IMR-90 (cell line): ENCODE results near the gene HOXA3. TPM values are rescaled to one million over a fixed set of nuclear protein-coding genes. Genes with fewer than 3 reads are reported as not detected.

Source experiments
- ATAC-seq: fragments of 200-7000 bp; cut with Tn5 transposase; 2 replicates; pipeline ENCODE4 v1.9.1; 2020; ENCODE audit warnings: low read depth, mild to moderate bottlenecking, moderate library complexity
- BruUV-seq: library from RNA; stranded (reverse); fragments of 400-500 nt; replicated peaks from 2 replicates; lab custom pipeline; 2021; lab: Mats Ljungman, UMichigan
- CTCF ChIA-PET: fragments of 300-600 bp; formaldehyde crosslinking; extraction: SDS; loops from one replicate; lab custom pipeline; 2021; ENCODE audit warnings: antibody characterized with exemption; lab: Yijun Ruan, JAX
- POLR2A ChIA-PET: fragments of 300-600 bp; sonication (Branson Sonifier 250); formaldehyde crosslinking; loops from one replicate; lab custom pipeline; 2022; ENCODE audit warnings: antibody characterized with exemption; ENCODE audit not compliant: unreplicated experiment; lab: Charles Lee
- DNase-seq: peaks from one replicate; pipeline ENCODE4 v3.0.0; 2013
- H2AFZ ChIP-seq: replicated peaks from 2 replicates; pipeline ENCODE3; 2013; ENCODE audit warnings: low read length, mild to moderate bottlenecking; ENCODE audit not compliant: poor library complexity
- H2AK5ac ChIP-seq: 2 replicates; pipeline ENCODE4 v1.6.1; 2013; ENCODE audit warnings: low read depth, low read length, inconsistent platforms
- H2AK9ac ChIP-seq: replicated peaks from 2 replicates; pipeline ENCODE3; 2013; ENCODE audit warnings: mild to moderate bottlenecking, low read depth, low read length, moderate library complexity; ENCODE audit not compliant: poor library complexity
- H2BK120ac ChIP-seq: 2 replicates; pipeline ENCODE4 v1.6.1; 2013; ENCODE audit warnings: low read depth, low read length, inconsistent platforms
- H2BK15ac ChIP-seq: 3 replicates; pipeline ENCODE4 v1.6.1; 2013; ENCODE audit warnings: low read depth, low read length, inconsistent platforms
- H2BK20ac ChIP-seq: 2 replicates; pipeline ENCODE4 v1.6.1; 2013; ENCODE audit warnings: low read depth, mild to moderate bottlenecking, inconsistent platforms, low read length, moderate library complexity
- H2BK5ac ChIP-seq: 2 replicates; pipeline ENCODE4 v1.6.1; 2013; ENCODE audit warnings: mild to moderate bottlenecking, low read depth, low read length, inconsistent platforms; ENCODE audit not compliant: poor library complexity, severe bottlenecking
- H3K14ac ChIP-seq: replicated peaks from 2 replicates; pipeline ENCODE4 v1.6.1; 2013; ENCODE audit warnings: low read depth, low read length, inconsistent platforms
- H3K18ac ChIP-seq: 2 replicates; pipeline ENCODE4 v1.6.1; 2013; ENCODE audit warnings: low read depth, low read length, control low read depth
- H3K23ac ChIP-seq: 2 replicates; pipeline ENCODE4 v1.6.1; 2013; ENCODE audit warnings: low read depth, low read length, inconsistent platforms
- H3K27ac ChIP-seq: 2 replicates; pipeline ENCODE4 v1.5.1; 2013; ENCODE audit warnings: mild to moderate bottlenecking, control low read depth, low read length; ENCODE audit not compliant: insufficient read depth
- H3K27me3 ChIP-seq: 2 replicates; pipeline ENCODE4 v1.6.1; 2013; ENCODE audit warnings: low read length; ENCODE audit not compliant: control insufficient read depth, insufficient read depth
- H3K36me3 ChIP-seq: 2 replicates; pipeline ENCODE4 v1.6.1; 2013; ENCODE audit warnings: low read length, mixed read lengths; ENCODE audit not compliant: control insufficient read depth, insufficient read depth
- H3K4ac ChIP-seq: 2 replicates; pipeline ENCODE4 v1.6.1; 2013; ENCODE audit warnings: low read depth, low read length, inconsistent platforms
- H3K4me1 ChIP-seq: 2 replicates; pipeline ENCODE4 v1.6.1; 2013; ENCODE audit warnings: low read length, mixed read lengths; ENCODE audit not compliant: control insufficient read depth, insufficient read depth
- H3K4me2 ChIP-seq: 2 replicates; pipeline ENCODE4 v1.6.1; 2013; ENCODE audit warnings: low read depth, mild to moderate bottlenecking, control low read depth, low read length, moderate library complexity
- H3K4me3 ChIP-seq: 2 replicates; pipeline ENCODE4 v1.5.1; 2013; ENCODE audit warnings: low read depth, mild to moderate bottlenecking, control low read depth, low read length, moderate library complexity; ENCODE audit not compliant: insufficient read depth
- H3K56ac ChIP-seq: 2 replicates; pipeline ENCODE4 v1.6.1; 2013; ENCODE audit warnings: low read length, inconsistent platforms; ENCODE audit not compliant: insufficient read depth; ENCODE audit errors: extremely low read depth
- H3K79me1 ChIP-seq, 2 experiments: 2 replicates each; pipeline ENCODE4 v1.6.1; 2013; ENCODE audit warnings: low read length in 2 of 2, inconsistent platforms in 1 of 2, low read depth in 1 of 2
- H3K9ac ChIP-seq: 2 replicates; pipeline ENCODE4 v1.6.1; 2013; ENCODE audit warnings: low read depth, low read length, control low read depth
- H3K9me1 ChIP-seq: 2 replicates; pipeline ENCODE4 v1.6.1; 2013; ENCODE audit warnings: low read length, inconsistent platforms; ENCODE audit not compliant: insufficient read depth
- H3K9me3 ChIP-seq: 2 replicates; pipeline ENCODE4 v1.6.1; 2013; ENCODE audit warnings: low read length; ENCODE audit not compliant: control insufficient read depth, insufficient read depth
- H4K20me1 ChIP-seq: 2 replicates; pipeline ENCODE4 v1.6.1; 2013; ENCODE audit warnings: low read length, inconsistent platforms; ENCODE audit not compliant: insufficient read depth
- H4K5ac ChIP-seq: 2 replicates; pipeline ENCODE4 v1.6.1; 2013; ENCODE audit warnings: mild to moderate bottlenecking, low read depth, low read length, control low read depth
- H4K8ac ChIP-seq, 2 experiments: 2 replicates each; pipeline ENCODE4 v1.6.1; 2013; ENCODE audit warnings: low read depth in 2 of 2, low read length in 2 of 2, control low read depth in 1 of 2, inconsistent platforms in 1 of 2
- H4K91ac ChIP-seq: 2 replicates; pipeline ENCODE4 v1.6.1; 2013; ENCODE audit warnings: low read depth, low read length, inconsistent platforms; ENCODE audit not compliant: insufficient read depth
- CEBPB ChIP-seq: IDR thresholded peaks from 2 replicates; pipeline ENCODE4 v1.6.1; 2012; ENCODE audit warnings: low read depth, low read length, improper control_type of control experiment
- FOS ChIP-seq: fragments of 150-350 bp; IDR thresholded peaks from 2 replicates; pipeline ENCODE4 v1.6.1; 2016; ENCODE audit warnings: low read depth, low read length
- NFE2L2 ChIP-seq: fragments of 150-350 bp; IDR thresholded peaks from 2 replicates; pipeline ENCODE4 v1.6.1; 2016; ENCODE audit warnings: low read depth, mild to moderate bottlenecking, low read length
- POLR2A ChIP-seq: IDR thresholded peaks from 2 replicates; pipeline ENCODE4 v1.6.1; 2012; ENCODE audit warnings: mild to moderate bottlenecking, low read depth, low read length
- RAD21 ChIP-seq: IDR thresholded peaks from 2 replicates; pipeline ENCODE4 v1.6.1; 2012; ENCODE audit warnings: low read length, improper control_type of control experiment
- RFX5 ChIP-seq: IDR thresholded peaks from 2 replicates; pipeline ENCODE4 v1.8.0; 2012; ENCODE audit warnings: low read depth, mild to moderate bottlenecking, low read length, moderate library complexity
- WGBS, 2 experiments: methylation state at CpG; one replicate each; pipeline versions ENCODE4 v1.1.5 to v1.1.7; 2013; ENCODE audit warnings: missing lambda C conversion rate in 2 of 2; ENCODE audit not compliant: insufficient read length in 1 of 2; ENCODE audit errors: extremely low coverage in 2 of 2; 5-methylcytosine and 5-hydroxymethylcytosine counted together
- dilution Hi-C: fragments of 300-500 bp; cut with HindIII; formaldehyde crosslinking; loops from one replicate; pipeline ENCODE4 v1.14.3; 2018; ENCODE audit warnings: low sequenced_read_pairs; ENCODE audit not compliant: unreplicated experiment
- in situ Hi-C: fragments of 300-500 bp; cut with MboI; formaldehyde crosslinking; loops from 3 replicates; pipeline ENCODE4 v1.14.3; 2019; ENCODE audit warnings: low sequenced_read_pairs, inconsistent platforms, mixed read lengths
- intact Hi-C: fragments of 100-400 bp; cut with micrococcal nuclease; formaldehyde crosslinking; loops from 2 replicates; pipeline ENCODE4 v1.10.0; 2022
- polyA plus RNA-seq, 3 experiments: library from polyadenylated mRNA; depleted of rRNA; stranded (reverse); fragments of >200 nt; gene quantifications; 2 replicates each; pipeline ENCODE4 v1.2.3, GENCODE V29; 2012; ENCODE audit warnings: low replicate concordance in 1 of 3
- total RNA-seq: library from RNA; depleted of rRNA; stranded (reverse); fragments of >200 nt; gene quantifications from 2 replicates; pipeline ENCODE4 v1.2.3, GENCODE V29; 2012
- TF ChIP-seq, protein P1 (sequence below): fragments of 150-350 bp; IDR thresholded peaks from 2 replicates; pipeline ENCODE4 v1.6.1; 2017; ENCODE audit warnings: mild to moderate bottlenecking, antibody characterized with exemption, low read length, low read depth

Gene HOXA3
- total and polyA plus RNA-seq, 2 of the 4 experiments (the other 2 are of a cell fraction) = 0.90 to 5.4 TPM

DNA sequence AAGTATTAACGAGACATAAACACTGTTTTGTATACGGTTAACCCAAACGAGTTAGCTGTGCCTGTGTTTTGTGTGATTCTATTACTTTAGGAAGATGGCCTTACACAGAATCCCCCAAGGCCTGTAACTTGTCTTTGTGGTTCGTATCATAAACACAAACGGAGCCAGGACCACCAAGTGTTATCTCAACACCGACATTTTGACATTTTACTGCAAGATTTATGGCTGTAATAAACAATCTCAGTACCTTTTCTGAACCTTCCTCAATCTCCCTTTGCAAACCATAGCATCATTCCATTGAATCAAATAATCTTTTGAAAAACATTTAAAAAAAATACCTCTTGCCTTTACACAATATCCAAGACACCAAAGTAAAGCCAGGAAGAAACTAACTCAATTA, 19.4 kb downstream of the HOXA3 start:
- H3K4me2 ChIP-seq = no peak overlapping the region; the same call in 1 of the 2 replicates
- H4K20me1 ChIP-seq = no peaks in the 10 kb centered on the region
- BruUV-seq = no TSS peak
- H3K4me1 ChIP-seq = peaks cover 31% of the 10 kb centered on the region
- no peak overlapping the region for H3K27ac ChIP-seq
- TF ChIP-seq POLR2A = no peak
- TF ChIP-seq FOS = no peak
- no peak for TF ChIP-seq RAD21
- TF ChIP-seq NFE2L2 = no peak
- no peak for TF ChIP-seq RFX5
- TF ChIP-seq, protein P1, sequence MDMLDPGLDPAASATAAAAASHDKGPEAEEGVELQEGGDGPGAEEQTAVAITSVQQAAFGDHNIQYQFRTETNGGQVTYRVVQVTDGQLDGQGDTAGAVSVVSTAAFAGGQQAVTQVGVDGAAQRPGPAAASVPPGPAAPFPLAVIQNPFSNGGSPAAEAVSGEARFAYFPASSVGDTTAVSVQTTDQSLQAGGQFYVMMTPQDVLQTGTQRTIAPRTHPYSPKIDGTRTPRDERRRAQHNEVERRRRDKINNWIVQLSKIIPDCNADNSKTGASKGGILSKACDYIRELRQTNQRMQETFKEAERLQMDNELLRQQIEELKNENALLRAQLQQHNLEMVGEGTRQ = no peak
- no peak for TF ChIP-seq CEBPB
- ATAC-seq (no peak), DNase-seq (no peak)
- H2BK20ac ChIP-seq = no peak overlapping the region
- 0 out of 3 replicates have a peak overlapping the region, but pooled peaks have one; percentile 31 for H2BK15ac ChIP-seq
- peaks cover 11% of the 10 kb centered on the region for H3K9me1 ChIP-seq
- H3K79me1 ChIP-seq = peaks cover 24 to 45% of the 10 kb centered on the region in 2 experiments
- CTCF ChIA-PET = interaction anchor here (0.6 to 1.1 kb wide), 2 partner anchors 8 to 11 kb away, joined by 3 to 4 read pairs; no protein-coding TSS in a partner anchor
- POLR2A ChIA-PET = no interaction called here
- peak overlapping the region; percentile 31; the same call in 1 of the 2 replicates for H3K18ac ChIP-seq
- H3K56ac ChIP-seq = no peak overlapping the region
- H2AK5ac ChIP-seq = no peak overlapping the region
- peak overlapping the region; percentile 57; the same call in 1 of the 2 replicates for H3K14ac ChIP-seq
- H3K4me3 ChIP-seq = no peak overlapping the region
- in situ Hi-C loops (no loop called here), intact Hi-C loops (loop anchor here (5.0 kb wide), 1 partner anchor 101 kb away; no protein-coding TSS in a partner anchor), dilution Hi-C loops (no loop called here)
- no peak overlapping the region; the same call in 1 of the 2 replicates for H4K91ac ChIP-seq
- no peak overlapping the region for H3K9ac ChIP-seq
- no peaks in the 10 kb centered on the region for H3K9me3 ChIP-seq
- peak overlapping the region; percentile 85; the same call in 1 of the 2 replicates for H3K23ac ChIP-seq
- no peak overlapping the region for H2AK9ac ChIP-seq
- no peaks in the 10 kb centered on the region for H3K27me3 ChIP-seq
- 0 out of 4 replicates have a peak overlapping the region, but pooled peaks have one; percentile 7 to 21 for H4K8ac ChIP-seq
- H2BK120ac ChIP-seq = no peak overlapping the region
- H3K36me3 ChIP-seq = peaks cover 3% of the 10 kb centered on the region; the same call in 1 of the 2 replicates
- no peak overlapping the region for H2BK5ac ChIP-seq
- H3K4ac ChIP-seq = peak overlapping the region; percentile 70; the same call in 1 of the 2 replicates
- H4K5ac ChIP-seq = no peak overlapping the region
- 44% methylated on average over 3 of the region's 6 CpGs; no CpG with 5 or more reads in 1 of the 2 experiments for WGBS, 2 experiments
- H2AFZ ChIP-seq = no peak overlapping the region
